Large intestine (tissue), 3 donors: Measurements from ENCODE around the gene PPIB. TPM values are rescaled to one million over a fixed set of nuclear protein-coding genes. Genes with fewer than 3 reads are reported as not detected.

ENCODE experiments used
- DNase-seq, 2 donors: peaks; one replicate each; pipeline versions ENCODE4 v3.0.0 to v3.0.0-alpha.2; 2013
- H3K27ac ChIP-seq: one replicate; pipeline ENCODE4 v1.5.1; 2013; ENCODE audit warnings: low read length
- H3K27me3 ChIP-seq: 2 replicates; pipeline ENCODE4 v1.6.1; 2013; ENCODE audit warnings: low read length; ENCODE audit not compliant: control insufficient read depth, insufficient read depth
- H3K36me3 ChIP-seq: 2 replicates; pipeline ENCODE4 v1.6.1; 2013; ENCODE audit warnings: low read length; ENCODE audit not compliant: control insufficient read depth, insufficient read depth
- H3K4me1 ChIP-seq: one replicate; pipeline ENCODE4 v1.6.1; 2013; ENCODE audit warnings: low read length; ENCODE audit not compliant: control insufficient read depth, insufficient read depth
- H3K4me3 ChIP-seq: one replicate; pipeline ENCODE4 v1.5.1; 2013; ENCODE audit warnings: low read length
- H3K9me3 ChIP-seq: one replicate; pipeline ENCODE4 v1.6.1; 2013; ENCODE audit warnings: mild to moderate bottlenecking, low read depth, low read length, moderate library complexity; ENCODE audit not compliant: control insufficient read depth
- WGBS: methylation state at CpG from one replicate; pipeline ENCODE4 v1.1.5; 2013; ENCODE audit warnings: low lambda C conversion rate; ENCODE audit not compliant: insufficient coverage; 5-methylcytosine and 5-hydroxymethylcytosine counted together
- polyA plus RNA-seq: library from polyadenylated mRNA; unstranded; fragments of 120-200 nt; gene quantifications from one replicate; pipeline ENCODE4 v1.2.1, GENCODE V29; 2013

Gene PPIB
- polyA plus RNA-seq, 1 donor: 513 TPM

GRCh38 chr15:64187396-64188191 is 24.8 kb upstream of the PPIB start:
- no peak overlapping the region for H3K27ac ChIP-seq
- no peak for DNase-seq
- H3K9me3 ChIP-seq: no peaks in the 10 kb centered on the region
- H3K4me1 ChIP-seq: no peaks in the 10 kb centered on the region
- H3K4me3 ChIP-seq: no peak overlapping the region
- H3K36me3 ChIP-seq: peaks cover 12% of the 10 kb centered on the region
- no peaks in the 10 kb centered on the region for H3K27me3 ChIP-seq
- 83% methylated on average over 1 of the region's 2 CpGs for WGBS

- Histone ChIP-seq H3K27me3 (no peaks in the 10 kb centered on the region), H3K4me3 (no peak overlapping the region), H3K36me3 (peaks cover 16% of the 10 kb centered on the region), H3K4me1 (no peaks in the 10 kb centered on the region), H3K27ac (no peak overlapping the region), H3K9me3 (no peaks in the 10 kb centered on the region)
- 100% methylated on average over 3 of the region's 9 CpGs for WGBS
- DNase-seq: no peak
Measured at GRCh38 chr15:64185146-64185911, 22.5 kb upstream of the PPIB start.

GRCh38 chr15:64182859-64183370 is 20.1 kb upstream of the PPIB start:
- H3K4me1 ChIP-seq: no peaks in the 10 kb centered on the region
- DNase-seq: peak in 1 of 2 donors; percentile 11
- H3K9me3 ChIP-seq: no peaks in the 10 kb centered on the region
- peaks cover 27% of the 10 kb centered on the region for H3K36me3 ChIP-seq
- H3K4me3 ChIP-seq: no peak overlapping the region
- no peak overlapping the region for H3K27ac ChIP-seq
- 92% methylated on average over 2 of the region's 4 CpGs for WGBS
- no peaks in the 10 kb centered on the region for H3K27me3 ChIP-seq

- Histone ChIP-seq H3K27me3 (no peaks in the 10 kb centered on the region), H3K9me3 (no peaks in the 10 kb centered on the region), H3K4me1 (no peaks in the 10 kb centered on the region), H3K36me3 (peaks cover 32% of the 10 kb centered on the region), H3K27ac (no peak overlapping the region), H3K4me3 (no peak overlapping the region)
- DNase-seq: no peak
- WGBS: 33% methylated on average over 1 of the region's 8 CpGs
Measured at GRCh38 chr15:64180235-64180824, 17.5 kb upstream of the PPIB start.

GRCh38 chr15:64166102-64166890 is 3.5 kb upstream of the PPIB start:
- peaks cover 11% of the 10 kb centered on the region for H3K4me1 ChIP-seq
- no CpG with 5 or more reads among the region's 5 CpGs for WGBS
- no peaks in the 10 kb centered on the region for H3K9me3 ChIP-seq
- no peak overlapping the region for H3K27ac ChIP-seq
- peaks cover 15% of the 10 kb centered on the region for H3K36me3 ChIP-seq
- no peak overlapping the region for H3K4me3 ChIP-seq
- no peaks in the 10 kb centered on the region for H3K27me3 ChIP-seq
- no peak for DNase-seq

- H3K36me3 ChIP-seq: peaks cover 20% of the 10 kb centered on the region
- DNase-seq: no peak
- no peak overlapping the region for H3K27ac ChIP-seq
- H3K9me3 ChIP-seq: no peaks in the 10 kb centered on the region
- no CpG with 5 or more reads among the region's 4 CpGs for WGBS
- no peaks in the 10 kb centered on the region for H3K27me3 ChIP-seq
- H3K4me1 ChIP-seq: peaks cover 13% of the 10 kb centered on the region
- no peak overlapping the region for H3K4me3 ChIP-seq
Measured at GRCh38 chr15:64164436-64164835, 1.6 kb upstream of the PPIB start.

- H3K27ac ChIP-seq: peak overlapping the region; percentile 89
- H3K4me3 ChIP-seq: peak overlapping the region; percentile 48
- WGBS: 50% methylated on average over 6 of the region's 14 CpGs
- H3K27me3 ChIP-seq: no peaks in the 10 kb centered on the region
- DNase-seq: no peak
- H3K4me1 ChIP-seq: peaks cover 13% of the 10 kb centered on the region
- peaks cover 25% of the 10 kb centered on the region for H3K36me3 ChIP-seq
- no peaks in the 10 kb centered on the region for H3K9me3 ChIP-seq
Measured at GRCh38 chr15:64163659-64164362, 989 bp upstream of the PPIB start.

GRCh38 chr15:64162478-64162868 is 349 bp downstream of the PPIB start:
- no peak for DNase-seq
- Histone ChIP-seq H3K4me3 (peak overlapping the region; percentile 97), H3K27me3 (no peaks in the 10 kb centered on the region), H3K4me1 (peaks cover 13% of the 10 kb centered on the region), H3K27ac (peak overlapping the region; percentile 85), H3K9me3 (no peaks in the 10 kb centered on the region), H3K36me3 (peaks cover 39% of the 10 kb centered on the region)
- WGBS: no CpG with 5 or more reads among the region's 21 CpGs

- peak in 1 of 2 donors; percentile 32 for DNase-seq
- no peaks in the 10 kb centered on the region for H3K9me3 ChIP-seq
- H3K27ac ChIP-seq: peak overlapping the region; percentile 85
- peaks cover 45% of the 10 kb centered on the region for H3K36me3 ChIP-seq
- no peaks in the 10 kb centered on the region for H3K27me3 ChIP-seq
- peaks cover 13% of the 10 kb centered on the region for H3K4me1 ChIP-seq
- H3K4me3 ChIP-seq: peak overlapping the region; percentile 97
- WGBS: no CpG with 5 or more reads among the region's 12 CpGs
Measured at GRCh38 chr15:64161688-64162477, 939 bp downstream of the PPIB start.
